Measurements from ENCODE around the gene MACO1. TPM values are rescaled to one million over a fixed set of nuclear protein-coding genes. Genes with fewer than 3 reads are reported as not detected.

The MACO1 gene
- total and polyA plus RNA-seq, 10 of the 15 experiments (the other 5 are each of a cell fraction or from before 2014, with no cell fraction given): 3.2 to 19.8 (median 10.3) TPM

GRCh38 chr1:25450891-25451290 is 20.2 kb downstream of the MACO1 start (continued):
- TF ChIP-seq, protein P1, sequence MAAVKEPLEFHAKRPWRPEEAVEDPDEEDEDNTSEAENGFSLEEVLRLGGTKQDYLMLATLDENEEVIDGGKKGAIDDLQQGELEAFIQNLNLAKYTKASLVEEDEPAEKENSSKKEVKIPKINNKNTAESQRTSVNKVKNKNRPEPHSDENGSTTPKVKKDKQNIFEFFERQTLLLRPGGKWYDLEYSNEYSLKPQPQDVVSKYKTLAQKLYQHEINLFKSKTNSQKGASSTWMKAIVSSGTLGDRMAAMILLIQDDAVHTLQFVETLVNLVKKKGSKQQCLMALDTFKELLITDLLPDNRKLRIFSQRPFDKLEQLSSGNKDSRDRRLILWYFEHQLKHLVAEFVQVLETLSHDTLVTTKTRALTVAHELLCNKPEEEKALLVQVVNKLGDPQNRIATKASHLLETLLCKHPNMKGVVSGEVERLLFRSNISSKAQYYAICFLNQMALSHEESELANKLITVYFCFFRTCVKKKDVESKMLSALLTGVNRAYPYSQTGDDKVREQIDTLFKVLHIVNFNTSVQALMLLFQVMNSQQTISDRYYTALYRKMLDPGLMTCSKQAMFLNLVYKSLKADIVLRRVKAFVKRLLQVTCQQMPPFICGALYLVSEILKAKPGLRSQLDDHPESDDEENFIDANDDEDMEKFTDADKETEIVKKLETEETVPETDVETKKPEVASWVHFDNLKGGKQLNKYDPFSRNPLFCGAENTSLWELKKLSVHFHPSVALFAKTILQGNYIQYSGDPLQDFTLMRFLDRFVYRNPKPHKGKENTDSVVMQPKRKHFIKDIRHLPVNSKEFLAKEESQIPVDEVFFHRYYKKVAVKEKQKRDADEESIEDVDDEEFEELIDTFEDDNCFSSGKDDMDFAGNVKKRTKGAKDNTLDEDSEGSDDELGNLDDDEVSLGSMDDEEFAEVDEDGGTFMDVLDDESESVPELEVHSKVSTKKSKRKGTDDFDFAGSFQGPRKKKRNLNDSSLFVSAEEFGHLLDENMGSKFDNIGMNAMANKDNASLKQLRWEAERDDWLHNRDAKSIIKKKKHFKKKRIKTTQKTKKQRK (IDR thresholded peaks at IDR 0.05; ENCODE audit: low read depth, low read length): no peak

GRCh38 chr1:25451908-25452307 is 21.2 kb downstream of the MACO1 start:
- Histone ChIP-seq H3K9me3 (replicated peaks; ENCODE audit: control insufficient read depth, insufficient read depth, low read length) (no peaks in the 10 kb centered on the region), H3K27me3 (replicated peaks in 1 of 2; ENCODE audit: control insufficient read depth in 2 of 2, insufficient read depth in 2 of 2, low read length in 1 of 2) (no peaks in the 10 kb centered on the region), H3K4me3 (no peak overlapping the region), H3K36me3 (ENCODE audit: control insufficient read depth in 2 of 2, insufficient read depth in 2 of 2, low read length in 1 of 2) (peaks cover 2 to 9% of the 10 kb centered on the region in 2 experiments), H3K27ac (ENCODE audit: control insufficient read depth, insufficient read depth) (no peak overlapping the region), H4K20me1 (ENCODE audit: control insufficient read depth, insufficient read depth) (no peaks in the 10 kb centered on the region), H2AFZ (ENCODE audit: control insufficient read depth, low read depth, low read length) (no peak overlapping the region), H3K9ac (ENCODE audit: control insufficient read depth, insufficient read depth, low read length) (no peak overlapping the region), H3K4me2 (ENCODE audit: control insufficient read depth, insufficient read depth) (no peak overlapping the region), H3K79me2 (ENCODE audit: control insufficient read depth, insufficient read depth, low read length) (peaks cover under 1% of the 10 kb centered on the region; the same call in 1 of the 2 replicates), H3K4me1 (ENCODE audit: control insufficient read depth, insufficient read depth, low read length) (peaks cover 29% of the 10 kb centered on the region)
- intact Hi-C loops (cut with micrococcal nuclease; ENCODE audit: unreplicated experiment) (no loop called here), in situ Hi-C loops (cut with MboI) (no loop called here)
- DNase-seq (ENCODE audit: low read depth, low spot score): no peak
- WGBS (ENCODE audit: insufficient coverage, insufficient replicate concordance, low lambda C conversion rate, missing lambda C conversion rate): 84% methylated on average over 3 of the region's 3 CpGs
- ChIA-PET RAD21 (ENCODE audit: unreplicated experiment) (interaction anchor here (0.5 to 7.6 kb wide), 3 partner anchors 11 to 25 kb away, joined by 4 to 67 read pairs (median 56); partner anchors contain the start of gene MACO1), POLR2A (interaction anchor here (2.0 to 4.8 kb wide), 2 partner anchors 10 to 25 kb away, joined by 6 to 54 read pairs; no protein-coding TSS in a partner anchor), SMC1A (ENCODE audit: uncharacterized antibody, unreplicated experiment) (interaction anchor here (0.6 to 6.3 kb wide), 5 partner anchors 18 to 213 kb away, joined by 3 to 52 read pairs (median 7); no protein-coding TSS in a partner anchor), CTCF (interaction anchor here (0.6 to 5.7 kb wide), 3 partner anchors 25 to 374 kb away, joined by 4 to 36 read pairs (median 9); no protein-coding TSS in a partner anchor)
- TF ChIP-seq SMARCA5 (IDR thresholded peaks at IDR 0.05) (no peak), SMAD5 (IDR thresholded peaks at IDR 0.05; ENCODE audit: low read depth) (no peak), POLR2AphosphoS5 (IDR thresholded peaks at IDR 0.05; ENCODE audit: low read length) (no peak), GABPA (IDR thresholded peaks at IDR 0.05; ENCODE audit: low read depth) (no peak), ZNF207 (IDR thresholded peaks at IDR 0.05; ENCODE audit: borderline replicate concordance) (no peak)
- TF ChIP-seq, protein P2, sequence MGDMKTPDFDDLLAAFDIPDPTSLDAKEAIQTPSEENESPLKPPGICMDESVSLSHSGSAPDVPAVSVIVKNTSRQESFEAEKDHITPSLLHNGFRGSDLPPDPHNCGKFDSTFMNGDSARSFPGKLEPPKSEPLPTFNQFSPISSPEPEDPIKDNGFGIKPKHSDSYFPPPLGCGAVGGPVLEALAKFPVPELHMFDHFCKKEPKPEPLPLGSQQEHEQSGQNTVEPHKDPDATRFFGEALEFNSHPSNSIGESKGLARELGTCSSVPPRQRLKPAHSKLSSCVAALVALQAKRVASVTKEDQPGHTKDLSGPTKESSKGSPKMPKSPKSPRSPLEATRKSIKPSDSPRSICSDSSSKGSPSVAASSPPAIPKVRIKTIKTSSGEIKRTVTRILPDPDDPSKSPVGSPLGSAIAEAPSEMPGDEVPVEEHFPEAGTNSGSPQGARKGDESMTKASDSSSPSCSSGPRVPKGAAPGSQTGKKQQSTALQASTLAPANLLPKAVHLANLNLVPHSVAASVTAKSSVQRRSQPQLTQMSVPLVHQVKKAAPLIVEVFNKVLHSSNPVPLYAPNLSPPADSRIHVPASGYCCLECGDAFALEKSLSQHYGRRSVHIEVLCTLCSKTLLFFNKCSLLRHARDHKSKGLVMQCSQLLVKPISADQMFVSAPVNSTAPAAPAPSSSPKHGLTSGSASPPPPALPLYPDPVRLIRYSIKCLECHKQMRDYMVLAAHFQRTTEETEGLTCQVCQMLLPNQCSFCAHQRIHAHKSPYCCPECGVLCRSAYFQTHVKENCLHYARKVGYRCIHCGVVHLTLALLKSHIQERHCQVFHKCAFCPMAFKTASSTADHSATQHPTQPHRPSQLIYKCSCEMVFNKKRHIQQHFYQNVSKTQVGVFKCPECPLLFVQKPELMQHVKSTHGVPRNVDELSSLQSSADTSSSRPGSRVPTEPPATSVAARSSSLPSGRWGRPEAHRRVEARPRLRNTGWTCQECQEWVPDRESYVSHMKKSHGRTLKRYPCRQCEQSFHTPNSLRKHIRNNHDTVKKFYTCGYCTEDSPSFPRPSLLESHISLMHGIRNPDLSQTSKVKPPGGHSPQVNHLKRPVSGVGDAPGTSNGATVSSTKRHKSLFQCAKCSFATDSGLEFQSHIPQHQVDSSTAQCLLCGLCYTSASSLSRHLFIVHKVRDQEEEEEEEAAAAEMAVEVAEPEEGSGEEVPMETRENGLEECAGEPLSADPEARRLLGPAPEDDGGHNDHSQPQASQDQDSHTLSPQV (IDR thresholded peaks at IDR 0.05): no peak
- no peak for ATAC-seq
- no peak for FAIRE-seq
- BruUV-seq (replicated peaks): no TSS peak
